ENCODE results near the gene OBSCN.
"Not testable (repeated sequence)": the region's sequence is repeated elsewhere in the genome, so short reads cannot be mapped to it uniquely, and the experiment has no call there.

Gene OBSCN

DNA sequence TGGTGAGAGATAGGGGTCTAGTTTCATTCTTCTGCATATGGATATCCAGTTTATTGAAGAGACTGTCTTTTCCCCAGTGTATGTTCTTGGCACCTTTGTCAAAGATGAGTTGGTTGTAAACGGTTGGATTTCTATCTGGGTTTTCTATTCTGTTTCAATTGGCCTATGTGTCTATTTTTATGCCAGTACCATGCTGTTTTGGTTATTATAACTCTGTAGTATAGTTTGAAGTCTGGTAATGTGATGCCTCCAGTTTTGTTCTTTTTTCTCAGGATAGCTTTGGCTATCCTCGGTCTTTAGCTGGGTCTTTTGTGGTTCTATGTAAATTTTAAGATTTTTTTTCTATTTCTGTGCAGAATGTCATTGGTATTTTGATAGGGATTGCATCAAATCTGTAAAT lies 19.6 kb upstream of the OBSCN start:
- not testable (repeated sequence) for DNase-seq

DNA sequence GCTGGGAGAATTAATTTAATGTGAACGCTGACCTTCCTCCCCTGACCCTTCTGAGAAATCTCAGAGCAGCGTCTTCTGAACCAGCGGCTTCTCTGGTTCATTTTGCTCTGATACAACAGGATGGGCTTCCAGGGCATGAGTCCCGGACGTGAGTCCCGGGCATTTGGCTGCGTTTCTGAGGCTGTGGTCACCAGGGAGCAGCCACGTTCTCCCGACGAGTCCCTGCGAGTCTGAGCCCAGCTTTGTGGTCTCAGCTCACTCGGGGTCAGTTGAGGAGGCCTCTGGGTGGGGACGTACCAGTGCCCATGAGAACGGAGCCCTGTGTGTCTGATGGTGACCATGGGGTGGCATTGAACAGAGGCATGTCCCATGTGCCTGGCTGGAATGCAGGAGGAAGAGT lies 17.7 kb upstream of the OBSCN start:
- no peak for DNase-seq

DNA sequence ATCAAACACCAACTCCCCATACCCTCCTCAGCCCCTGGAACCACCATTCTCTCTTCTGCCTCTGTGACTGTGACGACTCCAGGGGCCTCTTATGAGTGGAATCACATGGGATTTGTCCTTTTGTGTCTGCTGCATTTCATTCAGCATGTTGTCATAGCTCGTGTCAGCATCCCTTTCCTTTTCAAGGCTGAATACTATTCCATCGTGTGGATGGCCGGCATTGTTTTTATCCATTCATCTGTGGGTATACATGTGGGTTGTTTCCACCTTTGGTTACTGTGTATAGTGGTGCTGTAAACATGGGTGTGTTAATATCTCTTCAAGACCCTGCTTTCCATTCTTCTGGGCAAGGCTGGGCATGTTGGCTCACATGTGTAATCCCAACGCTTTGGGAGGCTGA lies 17.1 kb upstream of the OBSCN start:
- DNase-seq = no peak

DNA sequence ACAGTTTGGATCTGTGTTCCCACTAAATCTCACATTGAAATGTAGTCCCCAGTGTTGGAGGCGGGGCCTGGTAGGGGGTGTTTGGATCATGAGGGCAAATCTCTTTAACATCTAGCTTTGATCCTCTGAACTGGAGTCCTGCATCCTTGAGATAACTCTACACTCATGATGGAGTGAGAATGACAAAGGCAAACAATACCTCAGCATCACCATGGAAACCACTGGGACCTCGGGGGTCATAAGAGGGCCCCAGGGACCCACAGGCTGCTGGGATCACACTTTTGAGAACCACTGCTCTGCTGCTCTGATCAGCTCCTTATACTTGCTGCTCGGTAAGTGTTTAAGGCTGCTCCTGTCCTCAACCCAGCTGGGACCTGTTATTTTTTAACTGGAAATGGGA lies 13.4 kb upstream of the OBSCN start:
- DNase-seq = no peak

DNA sequence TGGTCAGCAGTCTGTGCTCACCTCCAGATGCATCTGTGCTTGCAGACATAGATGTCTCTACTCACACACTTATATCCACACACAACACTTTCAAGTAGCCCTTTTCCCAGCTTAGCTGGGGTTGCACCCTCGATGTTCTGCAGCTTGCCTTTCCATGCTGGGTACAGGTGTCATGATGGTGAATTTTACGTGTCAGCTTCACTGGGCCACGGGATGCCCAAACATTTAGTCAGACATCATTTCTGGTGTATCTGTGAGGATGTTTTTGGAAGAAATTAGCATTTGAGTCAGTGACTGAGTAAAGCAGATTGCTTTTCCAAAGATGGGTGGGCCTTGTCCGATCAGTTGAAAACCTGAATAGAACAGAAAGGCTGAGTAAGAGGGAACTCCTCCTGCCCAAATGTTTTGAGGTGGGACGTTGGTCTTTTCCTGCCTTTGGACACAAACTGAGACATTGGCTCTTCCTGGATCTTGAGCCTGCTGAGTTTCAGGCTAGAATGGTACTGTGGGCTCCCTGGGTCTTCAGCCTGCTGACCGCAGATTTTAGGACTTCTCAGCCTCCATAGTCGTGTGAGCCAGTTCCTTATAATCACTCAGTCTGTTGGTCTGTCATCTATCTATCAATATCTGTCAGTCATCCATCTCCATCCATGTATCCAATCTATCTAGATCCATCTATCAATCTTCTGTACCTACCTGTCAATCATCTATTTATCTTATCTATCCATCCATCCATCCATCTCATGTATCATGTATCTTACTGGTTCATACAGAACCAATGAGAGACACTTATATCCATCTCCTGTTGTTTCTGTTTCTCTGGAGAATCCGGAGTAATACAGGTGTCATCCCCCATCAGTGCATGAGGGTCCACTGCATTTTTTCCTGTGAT lies 12.7 kb upstream of the OBSCN start:
- no peak for DNase-seq

DNA sequence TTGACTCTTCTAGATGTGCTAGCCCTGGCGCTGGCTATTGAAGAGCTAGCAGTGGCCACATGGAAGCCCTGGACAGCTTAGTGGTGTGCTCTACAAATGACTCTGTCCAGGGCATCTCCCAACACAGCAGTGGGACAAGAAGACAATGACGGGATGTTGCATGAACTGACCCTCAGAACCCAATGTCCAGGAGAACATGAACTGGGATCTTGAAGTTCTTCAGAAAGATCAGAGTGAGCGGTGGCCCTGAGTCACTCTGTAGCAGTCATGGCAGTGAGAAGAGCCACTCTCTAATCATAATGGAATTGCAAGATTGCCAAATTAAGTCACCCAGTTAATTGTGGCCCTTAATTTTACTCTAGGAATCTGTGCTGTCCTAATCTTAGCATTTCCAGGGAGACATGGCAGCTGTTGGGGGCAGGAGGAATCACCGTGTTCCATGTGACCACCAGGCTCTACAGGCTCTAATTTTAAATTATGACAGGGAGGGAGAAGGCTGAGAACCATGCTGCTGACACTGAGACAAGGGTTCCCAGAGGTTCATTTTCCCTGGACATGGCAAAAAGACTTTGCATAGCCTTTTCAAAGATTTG lies 10.2 kb upstream of the OBSCN start:
- DNase-seq = no peak

DNA sequence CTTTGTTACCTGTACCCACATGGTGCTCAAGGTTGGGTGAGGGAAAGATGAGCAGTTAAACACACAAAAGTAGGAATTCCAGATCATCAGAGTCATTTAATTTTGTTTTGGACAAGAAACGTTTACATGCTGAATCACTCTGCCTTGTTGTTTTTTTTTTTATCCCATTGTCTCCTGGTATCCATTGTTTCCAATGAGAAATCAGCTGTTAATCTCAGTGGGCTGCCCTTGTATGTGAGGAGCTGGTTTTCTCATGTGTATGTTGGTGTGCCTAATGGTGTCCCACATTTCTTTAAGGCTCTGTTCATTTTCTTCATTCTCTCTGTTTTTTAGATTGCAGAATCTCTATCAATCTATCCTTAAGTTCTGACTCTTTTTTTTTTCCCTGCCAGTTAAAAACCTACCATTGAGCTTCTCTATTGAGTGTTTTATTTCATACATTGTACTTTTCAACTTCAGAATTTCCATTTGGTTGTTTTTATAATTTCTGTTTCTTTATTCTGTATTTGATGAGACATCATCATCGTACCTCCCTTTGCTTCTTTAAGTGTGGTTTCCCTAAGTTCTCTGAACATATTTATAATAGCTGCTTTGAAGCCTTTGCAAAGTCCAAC lies 8.8 kb upstream of the OBSCN start:
- DNase-seq = no peak

DNA sequence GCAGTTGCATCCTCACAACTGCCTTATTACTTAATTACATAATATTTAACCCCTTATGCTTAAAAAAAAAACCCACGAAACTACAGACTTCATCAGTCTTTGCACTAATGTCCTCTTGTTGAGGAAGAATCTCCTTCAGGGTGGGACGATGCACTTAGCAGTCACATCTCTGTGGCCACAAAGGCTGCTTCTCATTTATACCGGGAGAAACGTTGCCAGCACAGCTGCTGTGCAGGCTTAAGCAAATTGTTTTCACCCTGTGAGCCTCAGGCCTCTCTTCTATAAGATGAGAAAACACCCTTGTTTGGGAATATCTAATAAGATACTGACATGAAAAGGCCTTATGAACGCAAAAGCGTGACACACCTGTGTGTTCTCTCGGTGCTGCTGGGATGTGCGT lies 2.9 kb upstream of the OBSCN start:
- DNase-seq = no peak

DNA sequence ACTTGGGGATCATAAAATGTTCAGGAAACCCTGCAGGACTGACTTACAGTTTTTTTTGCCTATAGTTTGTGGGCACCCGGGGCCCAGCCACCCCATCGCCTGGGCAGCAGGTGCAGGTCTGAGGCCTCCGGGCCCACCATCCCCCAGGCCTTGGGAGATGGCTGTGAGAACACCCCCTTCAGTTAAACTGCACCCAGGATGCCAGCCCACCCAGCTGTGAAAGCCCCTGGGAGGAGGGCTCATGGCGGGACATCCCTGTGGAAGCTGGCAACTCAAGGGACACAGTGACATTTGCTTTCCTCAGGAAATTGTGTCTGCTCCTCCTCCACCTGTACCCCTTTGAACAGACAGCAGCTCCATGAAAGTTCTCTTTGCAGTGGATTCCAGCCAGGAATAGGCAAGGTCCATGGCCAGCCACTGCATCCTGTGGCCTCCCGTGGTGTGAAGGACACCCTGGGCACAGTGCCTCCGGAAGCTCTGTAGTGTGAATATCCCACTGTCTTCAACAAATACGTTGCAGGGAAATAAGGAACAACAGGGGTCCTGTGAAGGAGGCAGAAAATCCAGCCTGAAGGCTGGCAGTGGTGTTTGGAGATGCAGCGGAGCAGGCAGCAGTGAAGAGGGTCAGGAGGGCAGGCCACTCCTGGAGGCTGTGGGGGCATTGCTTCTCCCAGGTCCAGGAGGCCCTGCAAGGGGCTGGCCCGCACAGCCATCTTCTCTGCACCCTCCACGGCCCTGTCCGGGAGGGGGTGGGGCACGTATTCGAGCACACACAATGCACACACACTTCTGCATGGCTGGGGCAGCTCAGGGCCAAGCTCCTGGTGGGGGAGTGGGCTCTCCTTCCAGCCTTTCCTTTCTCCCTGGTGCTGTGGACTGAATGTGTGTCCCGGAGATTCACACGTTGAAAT lies 2.1 kb upstream of the OBSCN start:
- no peak for DNase-seq

DNA sequence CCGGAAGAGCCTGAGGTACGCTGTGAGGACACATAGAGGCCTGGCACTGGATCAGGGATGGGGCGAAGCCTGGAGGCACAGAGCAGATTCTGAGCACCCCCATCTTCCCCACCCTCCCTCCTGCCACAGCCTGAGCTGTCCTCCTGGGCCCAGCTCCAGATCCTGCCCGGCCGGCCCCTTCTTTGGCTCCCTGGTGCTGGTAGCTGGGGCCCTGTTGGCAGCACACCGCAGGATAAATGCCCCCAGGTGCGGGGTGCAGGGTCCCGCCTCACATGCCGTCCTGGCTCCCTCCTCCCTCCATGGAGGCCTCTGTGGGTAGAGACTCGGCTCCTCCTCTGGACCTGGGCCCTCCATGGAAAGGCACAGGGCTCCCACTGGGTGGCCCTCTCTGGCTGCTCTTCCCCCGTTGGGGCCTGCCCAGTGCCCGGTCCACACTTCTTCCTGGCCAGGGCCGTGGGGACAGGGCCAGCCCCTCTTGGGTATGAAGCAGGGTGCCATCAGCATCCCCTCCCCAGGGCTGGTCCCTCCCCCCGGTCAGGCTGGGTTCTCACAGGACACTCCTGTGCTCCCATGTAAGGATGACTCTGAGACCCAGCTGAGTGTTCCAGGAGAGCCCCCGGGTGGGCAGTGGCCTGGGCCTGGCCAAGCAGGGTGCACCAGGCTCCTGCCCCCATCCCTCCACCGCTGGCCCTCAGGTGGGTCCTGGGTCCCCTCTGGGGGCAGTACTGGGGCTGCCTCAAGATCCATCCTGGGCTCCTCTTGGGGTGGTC lies 1.1 kb upstream of the OBSCN start:
- DNase-seq = no peak

DNA sequence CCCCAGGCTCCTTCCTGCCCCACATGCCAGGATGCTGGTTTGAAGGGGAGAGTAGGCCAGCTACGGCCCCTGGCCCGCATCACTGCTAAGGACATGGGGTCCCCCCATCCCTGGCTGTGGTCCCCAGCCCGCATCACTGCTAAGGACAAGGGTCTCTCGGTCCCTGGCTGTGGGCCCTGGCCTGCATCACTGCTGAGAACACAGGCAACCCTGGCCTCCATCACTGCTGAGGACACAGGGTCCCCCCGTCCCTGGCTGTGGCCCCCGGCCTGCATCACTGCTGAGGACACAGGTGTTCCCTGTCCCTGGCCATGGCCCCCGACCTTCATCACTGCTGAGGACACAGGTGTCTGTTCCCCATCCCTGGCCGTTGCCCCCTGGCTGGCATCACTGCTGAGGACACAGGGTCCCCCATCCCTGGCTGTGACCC lies 448 bp upstream of the OBSCN start:
- no peak for DNase-seq

DNA sequence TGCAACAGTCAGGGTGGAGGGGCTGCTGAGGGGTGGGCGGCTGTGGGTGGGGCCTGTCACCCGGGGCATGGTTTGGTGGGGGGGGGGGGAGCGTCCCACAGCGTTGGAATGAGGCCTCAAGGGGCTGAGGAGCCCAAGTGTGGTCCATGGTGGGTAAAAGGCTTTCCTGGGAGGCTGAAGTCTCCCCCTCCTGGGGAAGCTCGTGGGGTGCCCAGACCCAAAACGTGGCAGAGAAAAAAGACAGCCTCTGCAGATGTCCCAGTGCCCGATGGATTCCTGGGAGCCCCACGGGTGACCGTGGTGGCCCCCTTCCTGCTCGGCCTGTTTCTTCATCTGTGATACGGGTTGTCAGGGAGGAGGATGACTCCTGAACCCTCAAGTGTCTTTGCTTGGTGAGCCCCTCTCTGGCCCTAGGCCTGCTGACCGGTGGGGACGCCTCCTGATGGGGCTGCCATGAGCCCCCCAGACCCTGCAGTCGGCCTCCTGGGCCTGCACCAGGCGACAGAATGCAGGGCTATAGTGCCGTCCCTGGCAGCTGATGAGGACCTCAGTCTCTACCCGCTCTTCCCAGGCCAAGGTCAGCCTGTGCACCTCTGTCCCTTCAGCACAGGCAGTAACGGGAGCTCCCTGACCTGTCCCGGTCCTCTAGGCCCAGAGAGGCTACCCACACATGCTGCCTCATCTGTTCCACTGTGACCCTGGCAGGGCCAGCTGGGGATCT lies 1.1 kb downstream of the OBSCN start:
- DNase-seq = no peak

DNA sequence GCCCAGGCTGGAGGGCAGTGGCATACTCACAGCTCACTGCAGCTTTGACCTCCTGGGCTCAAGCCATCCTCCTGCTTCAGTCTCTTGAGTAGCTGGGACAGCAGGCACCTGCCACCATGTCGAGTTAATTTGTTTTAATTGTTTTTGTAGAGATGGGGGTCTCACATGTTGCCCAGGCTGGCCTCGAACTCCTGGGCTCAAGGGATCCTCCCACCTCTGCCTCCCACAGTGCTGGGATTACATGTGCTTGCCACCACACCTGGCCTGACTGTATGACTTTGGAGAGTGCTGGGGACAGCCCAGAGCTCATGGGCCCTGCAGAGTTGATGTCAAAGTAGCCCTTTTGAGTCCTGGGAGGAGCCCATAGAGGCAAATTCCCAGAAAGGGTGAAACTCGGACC lies 1.8 kb downstream of the OBSCN start:
- no peak for DNase-seq

DNA sequence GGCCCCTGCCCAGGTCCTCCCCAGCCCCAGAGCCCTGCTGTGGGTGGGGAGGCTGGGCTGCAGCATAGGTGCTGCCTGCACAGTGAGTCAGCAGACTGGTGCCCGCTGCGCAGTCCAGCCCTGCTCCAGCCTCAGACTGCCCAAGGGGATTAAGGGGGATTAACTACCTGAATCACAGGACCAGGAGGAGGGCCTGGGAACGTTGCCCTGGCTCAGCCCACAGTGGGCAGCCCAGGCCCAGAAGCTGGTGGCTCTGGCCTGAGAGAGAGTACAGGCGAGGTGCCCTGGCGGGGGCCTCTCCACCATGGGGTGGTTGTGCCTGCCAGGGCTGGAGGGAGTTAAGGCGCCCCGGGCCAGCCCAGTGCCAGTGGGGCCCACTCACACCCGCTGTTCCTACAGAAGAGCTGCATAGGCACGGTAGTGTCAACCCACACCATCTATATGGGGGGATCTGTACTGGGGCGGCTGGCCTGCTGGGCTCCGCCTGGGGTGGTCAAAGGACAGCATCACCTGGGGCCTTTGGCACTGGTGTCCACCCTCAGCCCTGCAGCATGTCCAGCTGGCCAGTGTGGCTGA lies 2.3 kb downstream of the OBSCN start:
- no peak for DNase-seq

DNA sequence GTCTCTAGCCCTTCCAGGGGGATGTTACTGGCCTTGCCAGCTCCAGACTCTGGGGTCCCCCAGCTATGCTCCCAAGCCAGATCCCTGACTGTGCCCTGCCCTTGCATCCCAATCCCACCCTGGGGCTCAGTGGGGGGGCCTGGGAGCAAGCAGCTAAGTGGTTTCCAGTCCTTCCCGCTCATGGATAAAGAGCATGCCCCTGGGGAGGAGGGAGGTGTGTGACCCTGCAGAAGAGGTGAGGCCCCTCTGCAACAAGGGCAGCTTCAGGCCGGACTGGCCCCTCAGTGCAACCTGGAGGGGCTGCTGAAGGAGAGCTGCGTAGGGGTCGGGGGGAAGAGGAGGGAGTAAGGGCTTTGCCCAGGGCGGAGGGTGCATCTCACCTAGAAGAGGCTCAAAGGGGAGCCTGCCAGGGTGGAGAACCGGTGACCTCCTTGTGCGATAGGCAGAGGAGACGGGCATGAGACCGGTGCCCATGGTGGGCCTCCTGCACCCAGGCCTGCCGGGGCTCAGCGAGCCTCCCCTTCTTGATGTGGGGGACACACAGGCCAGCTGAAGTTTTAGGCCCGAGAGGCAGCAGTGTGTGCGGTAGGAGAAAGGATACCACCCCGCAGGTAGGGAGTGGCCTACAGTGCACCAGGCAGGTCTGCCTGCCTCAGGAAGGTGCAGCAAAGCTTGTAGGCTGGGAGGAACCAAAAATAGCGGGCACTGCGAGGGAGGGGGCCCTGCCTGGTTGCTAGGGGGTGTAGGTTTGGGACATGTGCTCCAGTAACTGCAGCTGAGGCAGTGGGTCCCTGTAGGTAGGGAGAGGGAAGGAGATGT lies 3.1 kb downstream of the OBSCN start:
- no peak for DNase-seq

DNA sequence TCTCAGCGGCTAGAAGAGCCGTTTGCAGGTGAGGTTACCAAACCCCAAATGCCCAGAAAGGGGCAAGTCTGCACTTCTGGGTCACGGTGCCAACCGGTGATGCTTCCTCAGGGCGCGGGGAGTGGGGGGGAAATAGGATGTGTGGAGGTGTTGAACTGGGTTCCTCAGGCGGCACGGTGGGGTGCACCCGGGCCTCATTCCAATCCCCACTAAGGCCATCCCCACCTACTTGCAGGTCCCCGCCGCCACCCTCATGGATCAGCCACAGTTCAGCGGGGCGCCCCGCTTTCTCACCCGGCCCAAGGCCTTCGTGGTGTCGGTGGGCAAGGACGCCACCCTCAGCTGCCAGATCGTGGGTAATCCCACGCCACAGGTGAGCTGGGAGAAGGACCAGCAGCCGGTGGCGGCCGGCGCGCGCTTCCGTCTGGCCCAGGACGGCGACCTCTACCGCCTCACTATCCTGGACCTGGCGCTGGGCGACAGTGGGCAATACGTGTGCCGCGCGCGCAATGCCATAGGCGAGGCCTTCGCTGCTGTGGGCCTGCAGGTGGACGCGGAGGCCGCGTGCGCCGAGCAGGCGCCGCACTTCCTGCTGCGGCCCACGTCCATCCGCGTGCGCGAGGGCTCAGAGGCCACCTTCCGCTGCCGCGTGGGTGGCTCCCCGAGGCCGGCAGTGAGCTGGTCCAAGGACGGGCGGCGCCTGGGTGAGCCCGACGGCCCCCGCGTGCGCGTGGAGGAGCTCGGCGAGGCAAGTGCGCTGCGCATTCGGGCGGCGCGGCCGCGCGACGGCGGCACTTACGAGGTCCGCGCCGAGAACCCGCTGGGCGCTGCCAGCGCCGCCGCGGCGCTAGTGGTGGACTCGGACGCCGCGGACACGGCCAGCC lies 3.9 kb downstream of the OBSCN start:
- no peak for DNase-seq

DNA sequence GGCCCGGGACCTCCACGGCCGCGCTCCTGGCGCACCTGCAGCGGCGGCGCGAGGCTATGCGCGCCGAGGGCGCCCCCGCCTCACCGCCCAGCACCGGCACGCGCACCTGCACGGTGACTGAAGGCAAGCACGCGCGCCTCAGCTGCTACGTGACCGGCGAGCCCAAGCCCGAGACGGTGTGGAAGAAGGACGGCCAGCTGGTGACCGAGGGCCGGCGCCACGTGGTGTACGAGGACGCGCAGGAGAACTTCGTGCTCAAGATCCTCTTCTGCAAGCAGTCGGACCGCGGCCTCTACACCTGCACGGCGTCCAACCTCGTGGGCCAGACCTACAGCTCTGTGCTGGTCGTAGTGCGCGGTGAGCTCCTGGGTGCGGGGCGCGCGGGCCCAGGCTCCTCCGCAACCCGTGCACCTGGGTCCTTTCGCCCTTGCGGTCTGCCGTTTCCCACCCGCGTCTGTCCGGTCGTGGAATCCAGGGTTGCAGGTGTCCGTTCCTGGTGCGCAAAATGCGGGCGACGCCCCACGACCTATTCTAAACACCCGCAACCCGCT lies 4.6 kb downstream of the OBSCN start:
- no peak for DNase-seq

DNA sequence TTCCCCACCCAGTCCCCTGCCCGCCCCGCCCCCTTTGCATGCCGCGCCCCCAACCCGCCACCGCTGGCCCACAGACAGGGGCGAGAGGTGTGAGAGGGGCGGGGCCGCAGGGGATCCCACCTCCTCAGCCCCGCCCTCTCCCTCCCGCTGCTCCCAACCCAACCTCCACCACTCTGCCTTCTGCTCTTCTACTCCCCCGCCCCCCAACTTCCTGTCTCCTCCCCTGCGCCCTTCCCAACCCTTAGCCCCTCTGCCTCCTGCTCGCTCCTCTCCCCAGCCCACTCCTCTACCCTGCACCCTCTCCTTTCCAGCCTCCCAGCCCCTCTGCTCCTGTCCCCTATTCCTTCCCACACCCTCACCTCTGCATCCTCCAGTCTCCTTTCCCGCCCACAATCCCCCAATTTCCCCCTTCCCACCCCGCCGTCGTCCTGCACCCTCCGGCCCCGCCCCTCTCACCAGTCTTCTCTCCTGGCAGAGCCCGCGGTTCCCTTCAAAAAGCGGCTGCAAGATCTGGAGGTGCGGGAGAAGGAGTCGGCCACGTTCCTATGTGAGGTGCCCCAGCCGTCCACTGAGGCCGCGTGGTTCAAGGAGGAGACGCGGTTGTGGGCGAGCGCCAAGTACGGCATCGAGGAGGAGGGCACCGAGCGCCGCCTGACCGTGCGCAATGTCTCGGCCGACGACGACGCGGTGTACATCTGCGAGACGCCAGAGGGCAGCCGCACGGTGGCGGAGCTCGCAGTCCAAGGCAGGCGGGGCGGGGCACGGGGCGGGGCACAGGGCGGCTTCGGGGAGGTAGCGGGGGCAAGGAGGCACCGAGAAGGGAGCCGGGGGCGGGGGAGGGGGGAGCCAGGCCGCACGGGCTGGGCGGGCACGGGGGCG lies 5.4 kb downstream of the OBSCN start:
- DNase-seq = peak; percentile 91

Measured in activated CD8-positive, alpha-beta memory T cell treated with anti-CD3 and anti-CD28 coated beads, Interleukin-2, amount 50 U/mL, for 4 hours (primary cell).